Suppressor macrophage treated with lipopolysaccharide for 1 hour (primary cell): ENCODE measurements around the gene LTB4R2.
"Not testable (repeated sequence)": the region's sequence is repeated elsewhere in the genome, so short reads cannot be mapped to it uniquely, and the experiment has no call there.

ENCODE experiments used
- DNase-seq, 3 donors: peaks; one replicate each; pipeline ENCODE4 v3.0.0-alpha.2; 2020 to 2022

Gene LTB4R2

GRCh38 chr14:24340606-24341005 is 30.7 kb downstream of the LTB4R2 start:
- DNase-seq = no peak

- DNase-seq = no peak
Observed at GRCh38 chr14:24342889-24343288, 32.9 kb downstream of the LTB4R2 start.

DNA sequence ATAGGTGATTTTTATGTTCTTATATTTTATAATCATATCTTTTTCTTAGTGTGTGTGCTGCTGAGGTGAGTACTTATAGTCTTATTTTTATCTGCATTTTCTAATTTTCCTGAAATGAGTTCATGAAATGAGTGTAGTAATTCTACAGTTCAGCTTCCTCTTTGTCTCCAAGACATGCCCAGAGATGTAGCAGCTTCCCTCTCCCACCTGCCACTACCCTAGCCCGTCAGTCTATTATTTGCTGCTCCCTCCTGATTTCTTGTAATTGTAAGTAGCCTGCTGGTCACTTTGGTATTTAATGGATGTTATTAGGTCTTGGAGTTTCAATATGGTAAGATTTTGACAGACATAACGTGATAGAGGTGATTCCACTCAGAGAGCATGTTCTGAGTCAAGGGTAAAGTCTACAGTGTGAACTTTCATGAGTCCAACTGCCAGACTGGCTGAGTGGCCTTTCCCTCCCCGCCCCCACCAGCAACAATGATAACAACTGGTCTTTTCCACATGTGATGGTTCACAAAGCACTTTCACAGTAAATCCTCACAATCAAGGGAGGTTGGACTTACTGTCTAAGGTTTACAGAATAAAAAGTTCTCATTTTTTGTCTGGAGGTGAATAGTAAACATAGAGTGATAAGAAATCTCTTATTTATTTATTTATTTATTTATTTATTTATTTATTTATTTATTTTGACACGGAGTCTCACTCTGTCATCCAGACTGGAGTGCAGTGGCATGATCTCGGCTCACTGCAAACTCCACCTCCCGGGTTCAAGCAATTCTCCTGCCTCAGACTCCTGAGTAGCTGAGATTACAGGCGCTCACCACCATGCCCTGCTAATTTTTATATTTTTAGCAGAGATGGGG is 34.1 kb downstream of the LTB4R2 start:
- DNase-seq = no peak

GRCh38 chr14:24347134-24347533 is 37.2 kb downstream of the LTB4R2 start:
- no peak for DNase-seq

- DNase-seq = no peak
Observed at GRCh38 chr14:24348186-24348585, 38.2 kb downstream of the LTB4R2 start.

- no peak for DNase-seq
Observed at GRCh38 chr14:24349742-24350141, 39.8 kb downstream of the LTB4R2 start.

DNA sequence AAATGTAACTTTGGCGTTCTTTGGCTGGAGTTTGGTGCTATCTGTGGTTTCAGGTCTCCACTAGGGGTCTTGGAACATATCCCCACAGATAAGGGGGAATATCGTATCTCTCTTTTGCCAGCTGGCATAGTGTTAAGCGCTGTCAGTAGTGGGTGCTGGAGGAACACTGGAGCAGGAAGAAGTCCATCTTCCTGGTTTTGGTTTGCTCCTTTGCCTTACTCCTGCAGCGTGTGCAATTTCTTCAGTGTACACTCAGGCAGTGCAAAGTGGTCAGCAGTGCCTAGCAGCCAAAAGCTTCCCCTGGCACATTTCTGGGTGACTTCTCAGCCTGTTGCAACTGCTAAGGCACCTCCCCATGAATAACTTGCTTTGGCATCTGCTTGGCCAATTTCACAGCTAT is 41.6 kb downstream of the LTB4R2 start:
- DNase-seq = peak; percentile 53 to 73 (median 64)

DNA sequence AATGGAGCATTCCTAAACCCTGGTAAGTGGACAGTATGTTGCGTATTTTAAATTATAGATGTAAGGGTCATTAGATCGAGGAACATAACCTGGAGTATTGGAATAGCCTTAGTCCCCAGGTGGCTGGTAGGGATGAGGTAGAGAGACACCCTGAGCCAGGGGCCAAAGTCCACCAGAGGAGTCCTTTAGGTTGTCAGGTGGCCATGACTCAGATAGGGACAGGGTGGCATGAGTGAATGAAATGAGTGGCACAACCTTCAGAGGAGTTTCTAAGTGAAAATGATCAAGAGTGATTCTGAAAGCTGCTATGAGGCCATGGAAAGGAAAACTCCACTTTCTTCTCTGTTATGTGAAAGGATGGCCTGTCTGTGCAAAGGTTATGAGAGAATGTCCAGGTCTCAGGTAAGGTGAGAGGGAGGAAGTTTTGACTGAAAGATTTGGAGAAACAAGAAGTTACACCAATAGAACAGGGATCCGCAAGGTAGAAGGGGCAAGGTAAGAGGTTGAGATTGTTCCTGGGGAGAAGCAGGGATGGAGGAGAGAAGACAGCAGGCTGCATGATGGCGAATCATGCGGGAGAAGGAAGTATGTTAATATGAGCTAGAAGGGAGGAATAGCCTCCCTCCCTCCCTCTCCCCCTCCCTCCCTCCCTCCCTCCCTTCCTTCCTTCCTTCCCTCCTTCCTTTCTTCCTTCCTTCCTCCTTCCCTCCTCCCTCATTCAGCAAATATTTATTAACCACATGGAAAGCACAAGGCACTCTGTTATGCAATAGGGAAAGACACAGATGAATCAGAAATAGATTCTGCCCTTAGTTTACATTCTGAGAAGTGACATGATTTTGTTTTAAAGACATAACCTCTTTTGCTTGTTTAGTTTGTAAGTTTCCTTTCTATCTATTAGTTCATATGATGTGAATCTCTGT is 43.9 kb downstream of the LTB4R2 start:
- peak; percentile 61 to 93 (median 90) for DNase-seq

GRCh38 chr14:24354482-24354825 is 44.5 kb downstream of the LTB4R2 start:
- not testable (repeated sequence) for DNase-seq

DNA sequence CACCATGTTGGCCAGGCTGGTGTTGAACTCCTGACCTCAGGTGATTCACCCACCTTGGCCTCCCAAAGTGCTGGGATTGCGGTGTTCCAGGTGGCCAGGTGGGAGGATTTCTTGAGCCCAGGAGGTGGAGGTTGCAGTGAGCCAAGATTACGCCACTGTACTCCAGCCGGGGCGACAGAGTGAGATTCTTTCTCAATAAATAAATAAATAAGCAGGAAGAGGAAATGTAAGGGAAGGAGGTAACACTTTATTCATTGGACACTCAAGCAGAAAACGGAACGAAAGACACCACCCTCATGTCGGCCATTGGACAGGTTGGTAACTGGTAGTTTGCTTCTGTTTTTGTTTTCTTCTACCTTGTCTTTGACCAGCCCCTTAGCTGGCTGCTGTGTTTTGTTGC is 45.1 kb downstream of the LTB4R2 start:
- DNase-seq = no peak

GRCh38 chr14:24356208-24356607 is 46.3 kb downstream of the LTB4R2 start:
- no peak for DNase-seq

- no peak for DNase-seq
Observed at GRCh38 chr14:24360281-24360680, 50.3 kb downstream of the LTB4R2 start.

DNA sequence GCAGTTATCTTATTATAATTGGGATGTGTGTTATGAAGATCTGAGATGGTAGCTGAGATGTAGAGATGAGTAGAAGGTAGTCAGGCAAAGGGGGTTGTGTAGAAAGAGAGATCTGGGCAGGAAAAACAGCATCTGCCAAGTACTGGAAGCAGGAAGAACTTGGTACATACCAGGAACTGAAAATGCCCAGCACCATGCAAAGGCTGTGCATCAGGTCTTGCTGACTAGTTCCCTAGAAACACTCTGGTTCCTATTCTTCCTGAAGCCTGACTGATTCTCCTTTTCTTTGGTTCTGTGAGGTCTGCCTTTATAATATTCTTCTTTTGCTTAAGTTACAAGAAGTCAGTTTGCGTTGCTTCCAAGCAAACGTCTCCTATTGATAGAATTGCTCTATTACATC is 51.4 kb downstream of the LTB4R2 start:
- peak; percentile 45 to 65 (median 63) for DNase-seq
